ENCODE measurements around the gene EIF3F.

EIF3F gene

DNA sequence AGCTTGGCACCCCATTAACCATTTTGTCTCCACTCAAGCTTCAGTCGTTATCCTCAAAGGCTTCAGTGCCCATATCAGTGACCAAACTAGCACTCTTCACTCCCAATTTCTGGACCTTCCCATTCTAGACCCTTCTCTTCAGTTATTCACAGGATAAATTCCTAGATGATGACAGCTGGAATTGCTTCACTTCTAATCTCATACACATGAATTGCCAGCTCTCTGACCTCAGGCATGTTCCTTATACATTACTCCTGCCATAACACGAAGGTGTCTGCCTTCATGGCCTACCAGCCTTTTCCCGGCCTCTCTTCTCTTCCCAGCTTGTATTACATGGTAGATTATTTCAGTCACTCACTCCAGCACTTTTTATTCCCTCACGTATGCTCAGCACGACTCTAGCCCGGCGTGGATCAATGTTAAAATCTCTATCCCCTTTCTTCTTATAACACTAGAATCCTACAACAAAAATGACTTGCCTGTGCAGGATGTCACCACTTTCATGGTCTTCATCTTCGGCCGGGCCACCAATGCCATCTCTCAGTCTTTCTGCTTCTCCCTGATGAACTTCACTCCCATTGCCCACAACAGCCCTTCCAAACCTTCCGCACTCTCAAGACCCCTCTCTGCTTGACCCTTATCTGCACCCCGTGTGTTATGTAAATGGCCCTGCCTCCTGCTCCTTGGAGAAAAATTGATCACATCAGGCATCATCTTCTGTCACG, 36.9 kb downstream of the EIF3F start:
- no peak for DNase-seq

DNA sequence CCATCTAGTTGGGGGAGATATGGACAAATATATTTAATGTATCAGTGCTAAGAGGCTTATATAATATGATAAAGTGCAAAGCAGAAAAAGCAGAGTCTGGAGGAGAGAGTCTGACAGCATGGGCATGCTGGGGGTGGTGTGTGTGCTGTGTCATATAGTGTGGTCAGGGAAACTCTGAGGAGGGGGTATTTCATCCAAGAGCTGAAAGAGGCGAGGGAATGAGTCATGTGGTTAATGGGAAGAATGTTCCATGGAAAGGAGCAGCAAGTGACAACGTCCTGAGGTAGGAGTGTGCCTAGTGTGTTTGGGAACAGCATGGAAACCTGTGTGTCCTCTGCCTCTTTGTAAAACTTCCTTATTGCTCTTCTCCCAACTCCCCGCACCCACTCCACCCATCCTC, 38.0 kb downstream of the EIF3F start:
- no peak for DNase-seq

DNA sequence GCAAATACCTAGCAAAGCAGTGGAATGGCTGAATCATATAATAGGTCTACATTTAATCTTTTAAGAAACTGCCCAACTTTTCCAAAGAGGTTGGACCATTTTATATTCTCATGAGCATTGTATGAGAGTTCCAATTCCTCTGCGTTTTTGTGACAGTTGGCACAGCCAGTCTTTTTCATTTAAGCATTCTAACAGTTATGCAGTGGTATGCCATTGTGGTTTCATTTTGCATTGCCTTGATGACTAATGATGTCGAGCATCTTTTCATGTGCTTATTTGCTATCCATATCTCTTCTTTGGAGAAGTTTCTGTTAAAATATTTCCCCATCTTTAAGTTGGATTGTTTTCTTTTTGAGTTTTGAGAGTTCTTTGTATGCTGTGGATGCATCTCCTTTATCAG, 38.7 kb downstream of the EIF3F start:
- DNase-seq, result no peak

DNA sequence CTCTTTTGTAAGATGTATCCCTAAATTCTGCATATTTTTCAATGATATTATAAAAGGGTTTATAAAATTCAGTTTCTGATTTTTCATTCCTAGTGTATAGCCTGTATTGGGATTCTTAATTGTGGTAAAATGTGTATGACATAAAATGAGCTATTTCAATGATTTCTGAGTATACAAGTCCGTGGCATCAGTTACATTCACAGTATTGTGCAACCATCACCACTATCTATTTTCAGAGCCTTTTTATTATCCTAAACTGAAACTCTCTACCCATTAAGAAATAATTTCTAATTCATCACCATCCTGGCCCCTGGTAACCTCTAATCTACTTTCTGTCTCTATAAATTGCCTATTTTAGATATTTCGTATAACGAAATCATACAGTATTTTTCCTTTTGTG, 39.8 kb downstream of the EIF3F start:
- no peak for DNase-seq

DNA sequence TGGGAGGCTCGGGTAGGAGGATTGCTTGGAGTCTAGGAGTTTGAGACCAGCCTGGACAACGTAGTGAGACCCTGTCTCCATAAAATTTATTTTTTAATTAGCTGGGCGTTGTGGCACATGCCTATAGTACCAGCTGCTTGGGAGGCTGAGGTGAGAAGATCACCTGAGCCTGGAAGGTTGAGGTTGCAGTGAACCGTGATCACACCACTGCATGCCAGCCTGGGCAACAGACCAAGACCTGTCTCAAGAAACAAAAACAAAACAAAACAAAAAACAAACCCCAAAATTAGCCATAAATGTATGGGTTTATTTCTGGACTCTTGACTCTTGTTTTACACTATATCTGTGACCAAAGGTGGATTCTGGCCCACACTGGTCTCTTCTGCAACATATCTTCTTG, 41.6 kb downstream of the EIF3F start:
- no peak for DNase-seq

DNA sequence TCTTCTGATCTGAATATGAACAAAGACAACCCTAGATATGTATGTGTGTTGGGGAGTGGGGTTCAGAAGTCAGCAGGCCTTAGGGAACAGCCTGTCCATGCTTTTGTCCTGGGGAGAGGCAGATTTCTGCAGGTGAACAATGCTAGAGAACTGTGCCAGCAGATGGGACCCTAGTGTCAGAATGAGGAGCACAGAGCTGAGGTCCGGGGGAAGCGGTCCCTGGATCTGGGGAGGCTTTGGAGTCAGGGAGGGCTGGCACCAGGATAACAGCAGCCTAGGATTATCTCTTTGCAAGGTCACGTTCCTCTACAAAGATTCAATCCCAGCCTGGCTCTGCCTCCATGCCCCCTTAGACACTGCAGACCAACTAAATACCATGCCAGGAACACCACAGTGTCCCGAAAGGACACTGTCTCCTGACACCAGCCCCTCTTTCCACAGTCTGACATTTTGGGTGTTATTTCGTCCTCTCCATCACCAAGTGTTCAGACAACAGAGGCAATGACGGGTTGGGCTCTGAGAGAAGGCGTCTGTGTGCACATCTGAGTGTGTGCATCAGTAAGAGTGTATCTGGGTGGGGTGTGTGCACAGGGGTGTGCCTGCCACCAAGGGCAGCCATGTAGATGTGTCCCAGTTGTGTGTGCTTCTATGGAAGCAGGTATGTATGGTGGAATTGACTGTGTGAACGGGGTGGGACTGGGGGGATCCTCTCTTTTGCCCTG, 43.5 kb downstream of the EIF3F start:
- DNase-seq, result no peak

DNA sequence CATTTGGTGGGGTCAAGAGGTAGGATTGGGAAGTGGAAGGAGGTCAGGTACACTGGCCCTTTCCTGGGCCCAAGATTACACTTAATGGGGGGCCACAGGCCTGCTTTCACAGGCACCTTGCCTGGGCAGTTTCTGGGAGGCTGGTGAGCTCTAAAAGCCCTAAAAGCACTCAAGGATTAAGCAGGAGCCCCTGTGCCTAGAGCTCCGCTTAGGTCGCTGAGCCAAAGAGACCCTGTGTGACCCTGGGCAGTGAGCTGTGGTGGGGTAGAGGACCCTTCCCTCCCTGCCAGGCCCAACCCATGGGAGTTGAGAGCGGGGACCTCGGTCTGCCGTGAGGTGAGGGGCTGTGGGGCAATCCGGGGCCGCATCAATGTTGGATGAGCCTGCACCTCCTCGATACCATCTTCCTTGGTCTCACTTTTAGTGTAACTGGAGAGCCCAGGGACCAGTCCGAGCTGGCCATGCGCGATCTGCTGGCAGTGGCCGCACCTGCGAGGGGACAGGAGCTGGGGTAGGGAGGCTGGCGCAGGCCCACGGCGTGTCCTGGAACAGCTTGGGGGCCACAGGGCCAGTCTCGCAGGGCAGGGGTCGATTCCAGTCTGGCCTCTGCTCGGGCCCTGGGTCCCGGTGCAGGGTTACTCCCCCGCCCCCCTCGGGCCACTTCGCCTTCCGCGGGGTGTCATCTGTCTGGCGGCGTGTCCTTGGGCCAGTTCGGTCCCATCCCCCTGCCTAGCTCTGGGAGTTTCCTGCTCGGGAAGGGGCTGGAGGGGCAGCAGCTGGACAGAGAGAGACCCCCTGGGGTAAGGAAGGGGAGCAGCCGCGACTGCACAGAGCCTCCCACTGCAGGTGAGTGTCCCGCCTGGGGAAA, 44.3 kb downstream of the EIF3F start:
- DNase-seq, result no peak

DNA sequence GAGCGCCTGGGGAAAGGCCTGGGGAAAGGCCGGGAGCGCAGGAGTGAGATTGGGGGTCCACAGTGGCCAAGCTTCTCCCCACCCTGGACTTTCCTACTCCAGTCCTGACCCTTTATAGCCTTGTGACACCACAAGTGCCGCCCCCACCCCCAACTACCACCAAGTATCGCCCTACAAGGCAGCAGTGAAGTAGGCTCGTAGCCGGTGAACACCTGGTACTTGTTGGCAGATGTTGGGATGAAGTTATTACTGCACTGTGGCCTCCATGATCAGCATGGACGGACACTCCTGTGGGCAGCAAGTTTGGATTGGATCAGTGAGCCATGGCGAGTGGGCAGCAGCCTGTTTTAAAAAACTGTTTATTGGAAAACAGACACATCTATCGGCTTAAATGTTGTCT, 45.0 kb downstream of the EIF3F start:
- no peak for DNase-seq

DNA sequence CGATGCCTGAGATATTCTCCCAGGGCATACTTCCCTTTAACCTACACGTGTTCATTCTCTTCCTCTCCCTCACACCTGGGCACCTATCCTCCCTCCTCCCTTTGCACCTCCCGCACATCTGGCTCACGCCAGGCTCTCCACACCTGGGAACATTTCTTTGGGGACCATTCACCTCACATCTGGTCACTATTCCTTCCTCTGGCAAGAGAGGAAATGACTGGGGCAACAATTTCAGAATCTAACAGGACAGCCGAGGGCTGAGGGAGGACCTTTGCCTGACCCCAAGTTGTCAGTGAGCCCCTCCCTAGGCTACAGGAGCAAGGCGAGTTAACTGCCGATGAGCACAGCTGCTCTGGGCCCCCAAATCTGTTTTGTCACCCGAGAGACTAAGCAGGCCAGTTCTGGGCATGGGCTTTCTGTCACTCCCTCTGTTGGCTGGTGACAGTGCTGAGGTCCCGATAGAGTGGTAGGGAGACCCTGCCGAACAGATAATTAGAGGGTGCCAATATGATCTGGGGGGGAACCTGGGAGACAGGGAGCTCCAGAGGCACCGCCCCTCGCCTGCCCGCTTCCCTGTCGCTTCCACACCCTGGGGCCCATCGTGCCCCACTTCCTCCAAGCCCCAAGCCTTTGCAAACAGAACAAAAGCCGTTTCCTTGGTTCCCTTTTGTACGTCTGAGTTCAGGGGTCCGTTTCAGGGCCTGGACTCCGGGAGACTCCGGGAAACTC, 45.6 kb downstream of the EIF3F start:
- DNase-seq, result no peak

DNA sequence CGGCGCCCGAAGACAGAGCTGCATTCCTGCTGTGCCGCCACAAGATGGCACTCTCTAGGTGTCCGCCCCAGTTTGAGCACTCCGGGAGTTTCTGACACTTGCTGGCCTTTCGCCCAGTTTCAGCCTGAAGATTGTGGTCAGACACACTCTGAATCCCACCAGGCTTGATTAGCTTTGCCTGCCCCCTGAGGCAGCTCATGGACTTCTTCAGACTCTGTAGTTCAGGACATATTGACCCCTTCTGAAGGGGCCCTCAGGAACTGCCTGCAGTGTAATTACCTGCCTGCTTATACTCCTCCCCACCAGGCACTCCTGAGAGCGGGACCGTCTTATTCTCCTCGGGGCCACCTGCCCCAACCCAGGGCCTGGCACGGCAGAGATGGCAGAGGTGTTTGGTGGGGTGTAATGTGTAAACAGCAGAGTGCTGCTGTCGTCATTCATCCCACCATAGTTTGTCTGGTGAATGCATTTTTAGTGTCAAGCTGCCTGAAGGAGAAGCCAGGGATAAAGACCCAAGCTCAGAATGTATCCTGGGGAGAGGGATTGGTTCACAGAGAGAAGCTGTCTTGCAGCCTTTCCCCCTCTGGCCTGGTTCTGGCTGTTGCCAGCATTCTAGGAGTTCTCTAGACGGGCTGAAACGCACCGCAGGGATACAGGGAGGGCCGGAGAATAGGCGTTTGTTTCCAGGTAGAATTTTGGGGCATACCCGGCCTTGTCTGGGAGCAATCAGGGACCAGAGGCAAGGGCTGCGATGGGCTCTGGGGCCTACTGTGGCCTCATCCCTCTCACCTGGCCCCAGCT, 46.4 kb downstream of the EIF3F start:
- DNase-seq, result peak; percentile 51

DNA sequence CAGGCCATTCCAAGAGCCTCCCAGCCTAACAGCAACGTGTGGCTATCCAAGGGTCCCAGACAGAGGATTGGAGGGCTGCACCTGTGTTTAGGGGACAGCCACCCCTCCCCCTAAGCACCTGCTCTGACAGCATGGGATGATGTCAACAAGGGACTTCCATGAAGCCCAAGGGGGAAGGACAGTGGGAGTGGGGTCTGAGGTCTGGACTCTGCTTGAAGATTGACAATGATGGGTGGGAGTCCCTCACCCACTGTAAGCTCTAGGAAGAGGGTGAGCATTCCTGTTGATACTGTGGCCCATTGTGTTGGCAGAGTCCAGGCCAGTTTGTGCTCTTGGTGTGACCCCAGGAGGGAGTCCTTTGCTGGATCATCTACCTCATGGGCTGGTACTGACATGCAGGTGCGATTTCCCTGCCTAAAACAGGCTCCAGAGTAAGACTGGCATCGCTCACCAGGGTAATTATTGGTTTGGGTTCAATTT, 47.0 kb downstream of the EIF3F start:
- DNase-seq, result no peak

DNA sequence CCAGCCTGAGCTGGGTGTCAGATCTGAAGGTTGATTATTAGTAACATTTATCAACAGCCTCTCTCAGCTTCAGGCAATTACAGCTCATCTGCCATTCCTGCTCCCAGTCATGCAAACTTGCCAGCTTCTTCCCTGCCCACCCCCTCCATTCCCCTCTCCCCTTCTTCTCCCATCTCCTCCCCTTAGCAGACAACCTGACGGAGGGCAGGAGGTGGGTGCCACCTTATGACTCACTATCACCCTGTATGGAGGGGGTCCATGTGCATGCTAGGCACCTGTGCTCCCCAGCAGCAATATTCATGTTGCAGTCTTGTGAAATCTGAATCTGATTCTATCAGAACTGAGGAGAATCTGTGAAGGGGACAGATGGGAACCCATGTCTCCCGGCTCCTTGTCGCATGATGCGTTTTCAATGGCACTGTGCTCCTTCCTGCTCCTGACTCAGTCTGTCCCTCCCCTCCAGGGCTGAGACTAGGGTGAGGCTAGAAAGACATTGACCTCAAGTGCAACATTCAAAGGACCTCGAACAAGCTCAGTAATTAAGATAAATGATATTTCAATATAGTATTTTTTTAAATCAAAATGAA, 47.6 kb downstream of the EIF3F start:
- DNase-seq, result no peak

DNA sequence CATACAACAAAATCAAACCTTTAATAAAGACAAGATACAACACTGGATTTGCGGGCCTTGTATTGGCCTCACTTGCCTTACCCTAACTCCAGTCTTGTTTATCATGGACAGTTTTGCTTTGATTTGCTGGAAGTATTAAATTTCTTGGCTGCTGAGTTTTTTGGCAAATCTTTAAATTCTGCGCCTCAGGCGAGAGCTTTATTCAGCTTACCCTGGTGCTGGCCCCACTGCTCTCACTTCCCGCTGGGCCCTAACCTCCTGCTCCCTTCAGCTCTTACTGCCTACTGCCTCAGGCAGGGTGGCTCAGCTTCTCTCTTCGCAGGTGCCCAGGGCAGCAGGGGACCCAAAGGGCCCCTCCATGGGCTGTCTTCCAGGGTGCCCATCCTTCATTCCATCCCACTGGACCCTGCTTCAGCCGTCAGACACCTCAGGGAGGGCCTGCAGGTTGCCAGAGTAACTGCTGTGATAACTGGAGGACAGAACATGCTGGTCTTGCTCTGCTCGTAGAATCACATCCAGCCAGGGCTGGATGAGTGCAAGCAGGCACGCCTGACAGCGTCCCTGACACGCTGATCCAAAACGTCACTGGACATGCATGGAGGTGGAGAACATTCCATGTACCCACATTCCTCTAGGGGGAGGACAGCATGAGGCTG, 48.2 kb downstream of the EIF3F start:
- DNase-seq, result no peak

DNA sequence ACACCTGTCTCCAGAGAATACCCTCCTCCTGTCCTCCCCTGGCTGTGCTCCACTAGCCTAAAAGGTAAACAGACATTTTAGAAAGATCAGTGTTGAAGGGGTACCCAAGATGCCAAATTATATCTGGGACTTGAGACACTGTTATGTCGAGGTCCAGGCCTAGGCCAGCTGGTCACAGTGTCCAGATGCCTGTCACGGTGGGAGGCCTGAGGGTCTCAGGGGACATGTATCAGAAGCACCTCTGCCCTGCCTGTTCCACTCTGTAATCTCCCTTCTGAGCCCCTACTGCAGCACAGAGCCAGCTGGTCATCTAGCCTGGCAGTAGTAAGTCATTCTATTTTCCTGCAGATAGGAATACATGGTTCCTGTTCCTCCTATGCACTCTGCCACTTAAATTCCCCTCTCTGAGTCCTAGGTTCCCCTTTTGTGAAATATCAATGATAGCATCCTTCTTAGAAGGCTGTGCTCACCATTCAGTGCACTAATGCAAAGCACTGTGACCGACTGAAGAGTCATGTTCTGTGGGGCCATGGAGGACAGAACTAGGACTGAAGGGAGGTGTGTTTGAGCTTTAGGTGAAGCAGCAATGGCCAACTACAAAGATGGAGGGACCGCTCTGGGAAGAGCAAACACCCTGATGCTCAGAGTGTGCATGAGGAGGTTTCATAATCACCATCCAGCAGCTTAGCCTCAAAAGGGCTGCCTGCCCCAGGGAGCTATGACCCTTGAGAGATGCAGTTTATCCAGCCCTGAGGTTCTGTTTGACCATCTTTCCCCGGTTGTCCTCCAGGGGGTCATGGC, 49.1 kb downstream of the EIF3F start:
- DNase-seq, result no peak

DNA sequence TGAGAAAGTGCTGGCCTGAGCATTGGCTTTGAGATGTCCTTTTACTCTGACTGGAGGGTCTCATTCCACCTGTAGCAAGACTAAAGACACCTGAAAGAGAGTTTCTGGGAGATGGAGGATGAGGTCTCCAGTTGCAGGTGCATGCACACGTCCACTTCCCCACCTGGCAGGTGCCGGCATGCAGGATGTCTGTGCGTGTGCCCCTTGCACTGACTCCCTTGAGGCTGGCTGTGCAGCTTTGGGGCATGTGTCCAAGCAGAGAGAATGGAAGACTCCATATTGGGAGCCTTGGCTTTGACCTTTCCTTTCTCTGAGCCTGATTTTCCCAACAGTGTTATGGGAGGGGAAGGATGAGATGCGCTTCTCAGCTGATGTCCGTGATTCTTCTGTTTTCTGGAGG, 49.8 kb downstream of the EIF3F start:
- DNase-seq, result no peak

DNA sequence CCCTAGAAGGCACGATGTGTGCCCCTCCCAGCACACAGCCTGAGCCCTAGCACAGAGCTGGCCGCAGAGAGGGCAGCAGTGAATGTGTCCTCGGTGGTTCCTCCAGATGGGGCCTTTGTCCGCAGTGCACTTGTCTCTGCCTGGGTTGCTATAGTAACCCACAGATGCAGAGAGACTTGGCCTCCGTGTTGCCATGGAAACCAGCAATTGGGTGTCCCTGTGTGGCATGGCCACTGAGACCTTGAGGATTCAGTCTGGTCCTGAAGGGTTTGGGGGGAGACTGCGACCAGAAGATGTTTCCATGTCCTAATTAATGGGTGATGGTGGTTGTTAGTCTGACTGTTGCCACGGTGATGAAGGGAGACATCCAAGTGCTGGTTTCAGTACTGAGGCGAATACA, 51.3 kb downstream of the EIF3F start:
- no peak for DNase-seq

DNA sequence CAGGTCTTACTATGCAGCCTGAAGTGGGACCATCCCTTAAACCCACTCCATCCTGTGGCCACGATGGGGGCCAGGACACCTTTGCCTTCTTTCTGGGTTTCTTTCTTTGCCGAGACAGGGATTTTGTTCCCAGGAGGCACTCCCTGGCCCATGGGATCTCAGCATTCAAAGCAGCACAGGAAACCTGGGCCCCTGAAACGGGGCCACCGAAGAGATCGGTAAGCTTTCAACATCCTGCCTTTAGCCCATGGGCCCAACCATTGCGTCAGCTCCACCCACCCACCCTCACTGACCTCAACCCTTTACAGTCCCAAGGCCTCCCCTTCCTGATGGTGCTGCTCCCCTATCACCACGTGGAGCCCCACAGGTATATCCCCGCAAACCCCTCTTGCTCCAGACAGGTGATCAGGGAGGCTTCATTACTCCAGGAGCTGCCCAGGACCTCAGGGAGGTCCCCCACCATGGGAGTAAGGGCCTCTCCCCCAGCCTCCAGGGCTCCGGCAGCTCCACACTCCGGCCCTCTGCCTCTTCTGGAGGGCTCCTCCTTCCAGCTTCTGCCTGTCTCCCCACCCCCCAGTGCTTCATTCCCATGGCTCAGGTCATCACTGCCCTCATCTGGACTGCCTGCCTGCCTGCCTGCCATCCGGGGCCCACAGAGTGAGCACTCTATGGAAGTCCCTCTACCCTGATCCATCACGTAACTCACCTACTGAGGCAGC, 51.8 kb downstream of the EIF3F start:
- no peak for DNase-seq

DNA sequence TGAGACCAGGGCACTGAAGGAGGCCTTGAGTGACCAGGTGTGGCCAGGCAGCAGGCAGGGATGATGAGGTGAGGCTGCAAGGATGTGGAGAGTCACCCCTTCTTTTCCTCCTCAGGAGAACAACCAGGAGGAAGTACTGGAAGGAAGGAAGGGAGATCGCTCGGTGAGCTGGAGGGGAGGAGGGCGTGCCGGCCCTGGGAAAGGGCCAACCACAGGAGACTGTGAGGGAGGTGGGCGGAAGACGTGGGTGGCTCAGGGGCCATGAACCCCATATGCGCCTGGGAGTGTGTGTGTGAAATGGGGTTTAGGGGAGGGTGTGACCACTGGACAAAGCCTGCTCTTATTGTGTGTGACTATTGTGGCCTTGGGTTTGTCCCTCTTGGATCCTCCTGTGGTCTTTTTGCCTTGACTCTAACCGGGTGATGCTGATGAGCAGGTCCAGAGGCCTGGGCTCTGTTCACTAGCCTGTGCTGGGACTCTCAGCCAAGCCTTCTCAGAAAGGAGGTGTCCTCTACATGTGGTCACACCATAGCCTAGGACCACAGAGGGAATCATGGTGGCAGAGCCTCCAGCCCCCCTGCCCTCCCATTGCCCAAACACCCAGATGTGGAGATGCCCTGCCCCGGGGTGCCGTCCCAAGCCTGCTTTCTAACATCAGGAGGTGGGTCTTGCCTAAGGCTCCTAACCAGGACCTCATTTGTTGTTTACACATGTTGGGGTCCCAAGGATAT, 52.6 kb downstream of the EIF3F start:
- no peak for DNase-seq
